OCI-LY7 (cell line): ENCODE results near the gene AP4B1. TPM values are rescaled to one million over a fixed set of nuclear protein-coding genes. Genes with fewer than 3 reads are reported as not detected.

Experiments
- BruUV-seq: library from RNA; stranded (reverse); fragments of 400-500 nt; replicated peaks from 2 replicates; lab custom pipeline; 2021; lab: Mats Ljungman, UMichigan
- CTCF ChIA-PET: fragments of 300-600 bp; sonication (Branson Sonifier 250); formaldehyde crosslinking; loops from one replicate; lab custom pipeline; 2022; ENCODE audit warnings: antibody characterized with exemption; ENCODE audit not compliant: unreplicated experiment; lab: Charles Lee
- POLR2A ChIA-PET: fragments of 300-600 bp; sonication (Branson Sonifier 250); formaldehyde crosslinking; loops from one replicate; lab custom pipeline; 2022; ENCODE audit warnings: antibody characterized with exemption; lab: Charles Lee
- DNase-seq: peaks from one replicate; pipeline ENCODE4 v3.0.0-alpha.2; 2015; ENCODE audit warnings: low spot score
- H2AFZ ChIP-seq: fragments of 200-600 bp; sonication (generic), shearing (Covaris generic); 2 replicates; pipeline ENCODE4 v1.6.1; 2014; ENCODE audit warnings: mild to moderate bottlenecking, antibody characterized with exemption, low read length, moderate library complexity
- H3K27ac ChIP-seq: fragments of 200-600 bp; sonication (generic); 2 replicates; pipeline ENCODE4 v1.5.1; 2014; ENCODE audit warnings: mixed run types, low read depth, mild to moderate bottlenecking, moderate library complexity, low read length, inconsistent platforms; ENCODE audit not compliant: poor library complexity, severe bottlenecking
- H3K36me3 ChIP-seq: fragments of 200-600 bp; sonication (generic); 2 replicates; pipeline ENCODE4 v1.6.1; 2014; ENCODE audit warnings: mild to moderate bottlenecking, antibody characterized with exemption, low read length, moderate library complexity, mixed read lengths; ENCODE audit not compliant: insufficient read depth
- H3K4me1 ChIP-seq: fragments of 200-600 bp; sonication (generic); 2 replicates; pipeline ENCODE4 v1.5.1; 2014; ENCODE audit warnings: mild to moderate bottlenecking, low read length; ENCODE audit not compliant: insufficient read depth, poor library complexity, severe bottlenecking
- H3K4me2 ChIP-seq: fragments of 200-600 bp; sonication (generic); 2 replicates; pipeline ENCODE4 v1.6.1; 2014; ENCODE audit warnings: mild to moderate bottlenecking, low read length
- H3K4me3 ChIP-seq: fragments of 200-600 bp; sonication (generic); 2 replicates; pipeline ENCODE4 v1.5.1; 2014; ENCODE audit warnings: mild to moderate bottlenecking, low read depth, low read length; ENCODE audit not compliant: poor library complexity, severe bottlenecking
- H3K79me2 ChIP-seq: fragments of 200-600 bp; sonication (generic); 2 replicates; pipeline ENCODE4 v1.6.1; 2016; ENCODE audit warnings: low read depth, mild to moderate bottlenecking, low read length, moderate library complexity, mixed read lengths; ENCODE audit not compliant: insufficient read depth
- H3K9me2 ChIP-seq: fragments of 200-600 bp; sonication (generic); 2 replicates; pipeline ENCODE4 v1.6.1; 2016; ENCODE audit warnings: mild to moderate bottlenecking, low read length, mixed read lengths; ENCODE audit not compliant: insufficient read depth
- H3K9me3 ChIP-seq: fragments of 200-600 bp; sonication (generic); 2 replicates; pipeline ENCODE4 v1.6.1; 2014; ENCODE audit warnings: mild to moderate bottlenecking, mixed run types, low read length, mixed read lengths
- H4K20me1 ChIP-seq: fragments of 200-600 bp; sonication (generic); 2 replicates; pipeline ENCODE4 v1.6.1; 2014; ENCODE audit warnings: mild to moderate bottlenecking, antibody characterized with exemption, low read length, moderate library complexity, mixed read lengths; ENCODE audit not compliant: insufficient read depth
- EZH2phosphoT487 ChIP-seq: fragments of 200-600 bp; sonication (generic); IDR thresholded peaks from 2 replicates; pipeline ENCODE4 v1.6.1; 2018; ENCODE audit warnings: low read depth, borderline replicate concordance, mild to moderate bottlenecking, mixed run types, antibody characterized with exemption, low read length, moderate library complexity, mixed read lengths
- intact Hi-C: fragments of 100-400 bp; cut with micrococcal nuclease; formaldehyde crosslinking; loops from one replicate; pipeline ENCODE4 v1.10.0; 2022; ENCODE audit not compliant: unreplicated experiment
- total RNA-seq, 2 experiments: library from RNA; depleted of rRNA in 1 of 2; stranded (reverse); fragments of >200 nt in 1 of 2; shearing (Covaris generic) in 1 of 2; gene quantifications; 2 replicates each; pipeline ENCODE4 v1.2.3, GENCODE V29; 2014 to 2022
- TF ChIP-seq, protein P1 (sequence below): fragments of 200-600 bp; sonication (generic); conservative IDR thresholded peaks from 2 replicates; pipeline ENCODE4 v1.5.1; 2014; ENCODE audit warnings: mild to moderate bottlenecking, antibody characterized with exemption, low read length, moderate library complexity, mixed read lengths

Gene AP4B1
- total RNA-seq, 2 experiments from 2014 or later: 40.5 to 45.3 TPM

DNA sequence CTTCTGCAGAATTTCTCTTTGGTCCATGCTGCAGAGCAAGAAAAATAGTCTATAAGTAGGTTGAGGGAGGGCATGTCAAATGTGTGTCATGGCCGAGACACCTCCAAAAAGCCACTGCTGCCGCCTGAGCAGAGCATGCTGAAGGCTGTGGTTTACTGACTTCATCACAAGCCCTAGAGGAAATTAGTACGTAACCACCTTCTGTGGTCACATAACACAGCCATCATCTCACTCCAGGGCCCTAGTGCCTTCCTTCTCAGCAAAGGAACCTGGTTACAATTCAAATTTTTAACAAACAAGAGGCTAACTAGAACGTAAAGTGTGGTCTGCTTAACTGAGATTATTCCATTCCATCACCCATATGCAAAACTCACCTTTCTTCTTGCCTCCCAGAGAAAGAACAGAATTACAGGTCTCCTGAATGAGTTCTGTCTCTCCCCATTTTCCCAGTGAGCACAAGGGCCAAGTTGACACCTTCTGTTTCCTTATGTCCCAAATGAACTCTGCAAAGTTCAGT is 32.9 kb downstream of the AP4B1 start, which contains the start of gene PTPN22:
Gene PTPN22, minus strand, starts transcription at position 116 of the 517 bp plus-strand sequence.
- H3K79me2 ChIP-seq: peaks cover 49% of the 10 kb centered on the region
- H3K36me3 ChIP-seq: peaks cover 20% of the 10 kb centered on the region
- H2AFZ ChIP-seq: peak within 1 kb of the TSS; percentile 84
- ChIA-PET POLR2A (interaction anchor here (0.8 to 1.1 kb wide), 2 partner anchors 10 to 12 kb away, joined by 3 to 6 read pairs; no protein-coding TSS in a partner anchor), CTCF (no interaction called here)
- no peak for TF ChIP-seq EZH2phosphoT487
- TF ChIP-seq, protein P1, sequence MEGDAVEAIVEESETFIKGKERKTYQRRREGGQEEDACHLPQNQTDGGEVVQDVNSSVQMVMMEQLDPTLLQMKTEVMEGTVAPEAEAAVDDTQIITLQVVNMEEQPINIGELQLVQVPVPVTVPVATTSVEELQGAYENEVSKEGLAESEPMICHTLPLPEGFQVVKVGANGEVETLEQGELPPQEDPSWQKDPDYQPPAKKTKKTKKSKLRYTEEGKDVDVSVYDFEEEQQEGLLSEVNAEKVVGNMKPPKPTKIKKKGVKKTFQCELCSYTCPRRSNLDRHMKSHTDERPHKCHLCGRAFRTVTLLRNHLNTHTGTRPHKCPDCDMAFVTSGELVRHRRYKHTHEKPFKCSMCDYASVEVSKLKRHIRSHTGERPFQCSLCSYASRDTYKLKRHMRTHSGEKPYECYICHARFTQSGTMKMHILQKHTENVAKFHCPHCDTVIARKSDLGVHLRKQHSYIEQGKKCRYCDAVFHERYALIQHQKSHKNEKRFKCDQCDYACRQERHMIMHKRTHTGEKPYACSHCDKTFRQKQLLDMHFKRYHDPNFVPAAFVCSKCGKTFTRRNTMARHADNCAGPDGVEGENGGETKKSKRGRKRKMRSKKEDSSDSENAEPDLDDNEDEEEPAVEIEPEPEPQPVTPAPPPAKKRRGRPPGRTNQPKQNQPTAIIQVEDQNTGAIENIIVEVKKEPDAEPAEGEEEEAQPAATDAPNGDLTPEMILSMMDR: no peak
- peaks cover 62% of the 10 kb centered on the region for H3K4me1 ChIP-seq
- no peaks in the 10 kb centered on the region for H3K9me3 ChIP-seq
- peak within 1 kb of the TSS; percentile 77 for H3K4me3 ChIP-seq
- peak; percentile 91 for DNase-seq
- no peaks in the 10 kb centered on the region for H4K20me1 ChIP-seq
- H3K4me2 ChIP-seq: peak within 1 kb of the TSS; percentile 78
- H3K9me2 ChIP-seq: no peaks in the 10 kb centered on the region
- peak within 1 kb of the TSS; percentile 93 for H3K27ac ChIP-seq
- intact Hi-C loops: loop anchor here (1.0 to 5.0 kb wide), 4 partner anchors 34 to 59 kb away; partner anchors contain the start of genes DCLRE1B and RSBN1
- BruUV-seq: no TSS peak

DNA sequence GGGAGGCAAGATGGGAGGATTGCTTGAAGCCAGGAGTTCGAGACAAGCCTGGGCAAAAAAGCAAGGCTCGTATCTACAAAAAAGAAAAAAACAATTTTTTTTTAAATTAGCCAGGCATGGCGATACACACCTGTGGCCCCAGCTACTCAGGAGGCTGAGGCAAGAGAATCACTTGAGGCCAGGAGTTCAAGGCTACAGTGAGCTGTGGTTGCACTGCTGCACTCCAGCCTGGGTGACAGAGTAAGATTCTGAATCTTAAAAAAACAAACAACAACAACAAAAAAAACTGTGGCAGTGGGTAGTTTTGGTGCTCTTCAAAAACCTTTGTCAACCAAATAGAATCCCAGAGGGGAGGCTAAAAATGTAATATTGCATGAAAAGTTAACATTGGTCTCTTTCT is 33.8 kb downstream of the AP4B1 start:
- CTCF ChIA-PET: interaction anchor here (0.7 to 2.5 kb wide), 3 partner anchors 11 to 76 kb away, joined by 3 to 10 read pairs (median 3); no protein-coding TSS in a partner anchor
- H3K9me2 ChIP-seq: no peaks in the 10 kb centered on the region
- no TSS peak for BruUV-seq
- peak overlapping the region; percentile 77 for H3K4me3 ChIP-seq
- TF ChIP-seq EZH2phosphoT487: no peak
- TF ChIP-seq, protein P1: no peak
- peak overlapping the region; percentile 78 for H3K4me2 ChIP-seq
- peaks cover 57% of the 10 kb centered on the region for H3K79me2 ChIP-seq
- no peaks in the 10 kb centered on the region for H3K9me3 ChIP-seq
- intact Hi-C loops: loop anchor here (1.0 to 5.0 kb wide), 4 partner anchors 33 to 60 kb away; partner anchors contain the start of genes DCLRE1B and RSBN1
- peaks cover 29% of the 10 kb centered on the region for H3K36me3 ChIP-seq
- peak overlapping the region; percentile 93 for H3K27ac ChIP-seq
- POLR2A ChIA-PET: interaction anchor here (0.9 to 3.5 kb wide), 11 partner anchors 11 to 1156 kb away, joined by 3 to 57 read pairs (median 4); partner anchors contain the start of genes AP4B1, BCL2L15, PPM1J and RSBN1
- no peak overlapping the region for H2AFZ ChIP-seq
- DNase-seq: peak; percentile 68
- H4K20me1 ChIP-seq: no peaks in the 10 kb centered on the region
- H3K4me1 ChIP-seq: peaks cover 62% of the 10 kb centered on the region
